ENCODE results near the gene PRR14.
A peak's percentile ranks its signal among the peaks of the same experiment; 100 is the strongest.
"Not testable (repeated sequence)": the region's sequence is repeated elsewhere in the genome, so short reads cannot be mapped to it uniquely, and the experiment has no call there.

Gene PRR14

DNA sequence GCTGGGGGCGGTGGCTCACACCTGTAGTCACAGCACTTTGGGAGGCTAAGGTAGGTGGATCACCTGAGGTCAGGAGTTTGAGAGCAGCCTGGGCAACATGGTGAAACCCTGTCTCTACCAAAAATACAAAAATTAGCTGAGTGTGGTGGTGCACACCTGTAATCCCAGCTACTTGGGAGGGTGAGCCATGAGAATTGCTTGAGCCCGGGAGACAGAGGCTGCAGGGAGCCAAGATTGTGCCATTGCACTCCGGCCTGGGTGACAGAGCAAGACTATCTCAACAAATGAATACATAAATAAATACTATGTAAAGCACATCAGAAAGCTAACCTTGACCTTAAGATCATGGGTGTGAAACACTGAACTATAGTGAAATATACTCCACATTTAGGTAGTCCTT lies 45.9 kb downstream of the PRR14 start:
- DNase-seq = not testable (repeated sequence)

DNA sequence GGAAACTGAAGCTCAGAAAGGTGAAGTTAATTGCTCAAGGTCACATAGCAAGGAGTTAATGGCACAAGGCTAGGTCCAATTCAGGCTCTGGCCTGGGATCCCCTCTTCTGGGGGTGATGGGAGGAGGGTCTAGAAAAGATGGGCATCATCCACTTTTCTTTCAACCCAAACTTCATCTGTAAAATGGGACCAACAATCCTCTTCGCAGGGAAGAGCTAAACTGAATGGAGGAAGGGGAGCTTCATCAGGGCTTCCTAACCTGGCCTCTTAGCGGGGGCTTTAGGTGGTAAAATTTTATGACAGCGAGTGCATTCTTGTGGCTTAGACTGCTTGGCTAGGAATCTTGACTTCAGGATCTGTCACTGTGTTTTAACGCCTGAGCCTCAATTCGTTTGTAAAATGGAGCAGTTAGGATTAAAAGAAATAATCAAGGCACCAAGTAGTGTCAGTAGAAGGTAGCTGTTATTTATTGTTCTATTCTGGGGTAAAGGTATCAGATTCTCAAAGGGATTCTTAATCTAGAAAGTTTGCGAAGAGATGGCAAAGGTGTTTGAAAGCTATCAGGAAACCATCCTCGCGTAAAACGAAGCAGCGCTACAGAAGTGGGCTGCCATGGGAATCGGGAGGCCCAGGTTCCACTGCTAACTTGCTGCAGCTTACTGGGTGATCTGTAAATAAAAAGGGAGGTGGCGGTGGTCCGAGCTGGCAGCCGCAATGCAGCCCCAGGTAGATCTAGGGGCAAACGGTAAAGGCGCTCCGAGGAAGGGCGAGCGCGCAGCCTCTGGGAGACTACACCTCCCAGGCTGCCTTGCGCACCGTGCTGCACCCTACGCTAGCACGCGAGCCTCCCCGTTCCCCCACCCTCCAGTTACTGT lies 46.7 kb downstream of the PRR14 start:
- no peak for DNase-seq

DNA sequence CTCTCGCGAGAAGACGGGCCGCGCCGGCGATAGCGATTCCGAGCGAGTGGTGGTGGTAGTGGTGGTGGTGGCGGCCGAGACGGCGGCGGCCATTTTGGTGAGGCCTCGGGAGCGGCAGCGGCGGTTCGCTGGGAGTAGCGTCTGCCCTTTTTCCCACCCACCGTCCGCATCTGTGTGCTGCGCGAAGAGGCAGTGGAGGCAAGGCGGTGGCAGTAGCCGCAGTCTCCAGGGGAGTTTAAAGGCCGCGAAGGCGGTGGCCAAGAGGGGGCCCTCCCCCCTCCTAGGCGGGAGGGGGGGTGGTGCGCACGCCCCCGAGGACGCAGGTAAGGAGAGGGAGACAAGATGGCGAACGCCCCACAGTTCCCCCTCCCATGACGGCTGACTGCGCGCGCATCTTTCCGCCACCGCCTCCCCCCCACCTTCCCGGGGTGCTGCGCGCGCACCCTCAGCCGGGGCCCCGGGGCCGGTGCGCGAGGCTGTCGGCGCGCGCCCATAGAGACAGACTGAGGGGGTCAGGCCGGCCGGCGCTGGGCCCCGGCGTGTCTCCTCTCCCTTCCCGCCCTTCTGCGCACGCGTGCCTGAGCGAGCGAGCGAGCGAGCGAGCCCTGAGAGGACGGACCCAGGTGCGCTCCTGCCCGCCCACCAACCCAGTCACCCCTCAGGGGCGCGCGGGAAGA lies 47.5 kb downstream of the PRR14 start:
- peak; percentile 99 for DNase-seq

DNA sequence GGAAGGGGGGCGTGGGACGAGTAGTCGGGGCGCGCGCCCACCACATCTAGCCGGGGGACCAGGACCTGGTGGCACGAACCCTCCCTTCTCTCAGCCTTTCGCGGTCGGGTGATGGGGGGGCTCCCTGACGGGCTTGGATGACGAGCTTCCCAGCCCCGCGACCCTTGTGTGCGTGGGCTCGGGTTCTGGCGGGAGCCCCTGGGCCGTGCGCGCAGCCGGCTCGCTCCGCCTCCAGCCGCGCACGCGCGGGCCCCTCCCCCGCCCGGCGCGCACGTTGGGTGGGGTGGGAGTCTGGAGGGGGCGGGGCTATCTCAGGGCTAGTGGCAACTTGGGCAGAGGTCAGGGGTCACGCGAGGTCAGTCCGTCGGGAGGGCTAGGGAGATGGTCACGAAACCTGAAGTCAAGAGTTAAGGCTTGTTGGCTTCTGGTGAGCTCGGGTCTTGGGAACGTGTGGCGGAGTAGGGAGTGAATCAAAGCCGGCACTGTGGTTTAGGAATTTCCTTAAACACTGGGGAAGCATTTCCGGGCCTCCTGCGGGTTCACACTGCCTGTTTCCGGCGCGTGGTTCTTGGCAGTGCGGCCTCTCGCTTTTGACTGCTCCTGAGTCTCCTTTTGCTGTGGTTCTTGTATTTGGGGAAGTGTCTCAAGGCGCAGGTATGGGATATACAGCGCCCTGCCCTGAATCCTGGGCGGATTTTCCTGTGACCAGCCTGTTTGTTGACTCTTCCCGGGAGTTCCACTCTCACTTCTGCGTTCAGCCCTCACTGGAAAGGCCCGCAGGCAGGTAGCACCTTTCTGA lies 48.3 kb downstream of the PRR14 start, which contains the start of gene SRCAP:
Gene SRCAP, plus strand, starts transcription at position 356 of the 799 bp plus-strand sequence. CDS start 1,654 bp downstream, outside the sequence.
- DNase-seq = peak; percentile 83

DNA sequence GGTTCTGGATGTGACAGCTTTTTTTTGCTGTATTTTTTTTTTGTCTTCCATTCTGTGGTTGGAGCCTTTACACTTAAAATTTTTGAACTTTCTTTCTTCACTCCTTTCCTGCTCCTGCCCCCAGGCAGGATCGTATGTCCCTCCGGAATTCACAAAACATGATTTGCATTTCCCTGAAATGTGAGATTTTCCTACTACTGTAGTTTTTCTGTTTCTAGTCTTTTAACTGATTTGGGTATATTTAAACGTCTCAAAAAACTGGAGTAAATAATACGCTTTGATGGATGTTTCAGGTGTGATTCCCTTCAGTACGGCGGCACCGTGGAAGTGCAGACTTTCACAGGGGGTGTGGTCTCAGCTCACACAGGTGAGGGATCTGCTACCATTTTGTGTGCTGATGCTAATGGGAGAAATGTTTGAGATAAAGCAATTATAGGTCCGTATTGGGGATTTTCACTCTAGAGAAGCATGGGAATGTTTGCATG lies 48.9 kb downstream of the PRR14 start:
- DNase-seq = no peak

DNA sequence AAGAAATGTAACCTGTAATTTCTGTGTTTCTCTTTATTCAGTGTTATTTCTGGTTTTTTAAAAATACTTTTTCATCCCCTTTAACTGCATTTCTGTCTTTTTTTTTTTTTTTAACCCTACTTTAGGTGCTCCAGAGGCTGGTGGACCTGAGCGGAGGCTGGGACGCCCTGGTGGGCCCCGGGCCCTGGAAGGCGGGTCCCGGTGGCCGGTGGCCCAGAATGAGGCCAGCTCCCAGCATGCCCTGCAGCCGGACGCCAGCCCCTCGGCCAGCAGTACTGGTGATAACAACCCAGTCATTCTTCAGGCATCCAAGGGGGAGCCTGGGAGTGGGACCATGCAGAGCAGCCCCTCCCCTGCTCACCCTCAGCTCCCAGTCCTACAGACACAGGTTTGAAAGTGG lies 49.7 kb downstream of the PRR14 start:
- DNase-seq = no peak

DNA sequence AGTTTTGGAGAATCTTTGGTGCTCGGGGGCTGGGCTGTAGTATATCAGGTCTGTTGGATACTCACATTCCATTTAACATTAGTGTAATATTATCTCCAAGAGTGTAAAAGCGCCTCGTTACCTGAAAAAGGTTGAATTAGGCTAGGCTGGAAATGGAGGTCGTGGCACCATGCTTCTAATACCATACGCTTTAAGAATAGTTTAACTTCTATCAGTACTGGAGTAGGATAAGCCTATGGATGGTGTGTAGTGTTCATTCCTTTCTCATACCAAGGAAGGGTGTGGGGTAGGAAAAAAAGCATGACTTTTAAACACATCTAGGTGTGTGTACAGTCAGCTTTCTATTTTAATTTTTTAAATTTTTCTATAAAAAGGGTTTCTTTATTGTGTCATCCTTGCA lies 50.2 kb downstream of the PRR14 start:
- DNase-seq = no peak

GRCh38 chr16:30703071-30703470 lies 52.3 kb downstream of the PRR14 start:
- not testable (repeated sequence) for DNase-seq

DNA sequence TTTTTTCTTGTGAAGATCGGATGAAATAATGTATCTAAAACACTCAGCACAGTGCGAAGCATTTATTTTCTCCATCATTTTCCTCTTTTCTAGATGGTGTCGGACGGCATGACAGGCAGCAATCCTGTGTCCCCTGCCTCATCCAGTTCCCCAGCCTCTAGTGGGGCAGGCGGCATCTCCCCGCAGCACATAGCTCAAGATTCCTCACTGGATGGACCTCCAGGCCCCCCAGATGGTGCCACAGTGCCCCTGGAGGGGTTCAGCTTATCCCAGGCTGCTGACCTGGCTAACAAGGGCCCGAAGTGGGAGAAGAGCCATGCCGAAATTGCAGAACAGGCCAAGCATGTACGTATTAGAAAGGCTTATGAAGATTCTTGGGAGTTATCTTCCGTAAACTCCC lies 53.2 kb downstream of the PRR14 start:
- DNase-seq = no peak

Data from activated naive CD4-positive, alpha-beta T cell treated with anti-CD3 and anti-CD28 coated beads, Interleukin-2, amount 50 U/mL, for 16 hours (primary cell).